SU-DHL-6 (cell line): ENCODE results near the gene ELOB.

Experiments
- H2AFZ ChIP-seq: fragments of 200-600 bp; sonication (generic); 2 replicates; pipeline ENCODE4 v1.6.1; 2014; ENCODE audit warnings: low read depth, mild to moderate bottlenecking, moderate library complexity, mixed read lengths, antibody characterized with exemption, low read length; ENCODE audit not compliant: severe bottlenecking
- H3F3A ChIP-seq: fragments of 200-600 bp; shearing (Covaris generic); 2 replicates; pipeline ENCODE4 v1.6.0; 2016; ENCODE audit warnings: antibody characterized with exemption, mild to moderate bottlenecking; ENCODE audit not compliant: insufficient read depth
- H3K27ac ChIP-seq: fragments of 200-600 bp; sonication (generic); 2 replicates; pipeline ENCODE4 v1.5.1; 2016; ENCODE audit warnings: low read depth, mild to moderate bottlenecking, low read length, moderate library complexity, mixed read lengths
- H3K27me3 ChIP-seq: fragments of 200-600 bp; sonication (generic), shearing (Covaris generic); 2 replicates; pipeline ENCODE4 v1.6.0; 2014; ENCODE audit warnings: mild to moderate bottlenecking, low read length
- H3K36me3 ChIP-seq: fragments of 200-600 bp; sonication (generic); 2 replicates; pipeline ENCODE4 v1.6.1; 2014; ENCODE audit warnings: mild to moderate bottlenecking, low read length, mixed read lengths
- H3K4me2 ChIP-seq: fragments of 300-600, 200-600 bp; shearing (Covaris generic), sonication (generic); 2 replicates; pipeline ENCODE4 v1.6.0; 2014; ENCODE audit warnings: low read length, low read depth, mild to moderate bottlenecking; ENCODE audit not compliant: poor library complexity, severe bottlenecking
- H3K4me3 ChIP-seq: fragments of 200-600 bp; sonication (generic); 2 replicates; pipeline ENCODE4 v1.5.1; 2014; ENCODE audit warnings: antibody characterized with exemption, low read length, mild to moderate bottlenecking, mixed read lengths; ENCODE audit not compliant: insufficient read depth, poor library complexity, severe bottlenecking
- H3K79me2 ChIP-seq: fragments of 200-600 bp; sonication (generic); 2 replicates; pipeline ENCODE4 v1.6.1; 2014; ENCODE audit warnings: mild to moderate bottlenecking, low read length, moderate library complexity; ENCODE audit not compliant: insufficient read depth
- H3K9ac ChIP-seq: fragments of 200-600 bp; sonication (generic); 2 replicates; pipeline ENCODE4 v1.7.0; 2014; ENCODE audit warnings: mild to moderate bottlenecking, low read length
- H3K9me2 ChIP-seq: fragments of 200-600 bp; sonication (generic); replicated peaks from 2 replicates; pipeline ENCODE4 v1.6.1; 2014; ENCODE audit warnings: low read length; ENCODE audit not compliant: insufficient read depth
- H3K9me3 ChIP-seq: fragments of 200-600 bp; sonication (generic); 2 replicates; pipeline ENCODE4 v1.6.1; 2014; ENCODE audit warnings: low read length, mixed read lengths; ENCODE audit not compliant: insufficient read depth
- H4K20me1 ChIP-seq: fragments of 200-600 bp; sonication (generic); 2 replicates; pipeline ENCODE4 v1.6.1; 2014; ENCODE audit warnings: low read depth, mild to moderate bottlenecking, antibody characterized with exemption, low read length, moderate library complexity, mixed read lengths
- CTCF ChIP-seq: fragments of 200-600 bp; sonication (generic); IDR thresholded peaks from one replicate; pipeline ENCODE4 v1.5.1; 2017; ENCODE audit warnings: antibody characterized with exemption, mild to moderate bottlenecking, low read length, moderate library complexity; ENCODE audit not compliant: insufficient read depth, poor library complexity, severe bottlenecking
- EZH2phosphoT487 ChIP-seq: fragments of 200-600 bp; sonication (generic), shearing (Covaris generic); conservative IDR thresholded peaks from 2 replicates; pipeline ENCODE4 v1.6.1; 2018; ENCODE audit warnings: mild to moderate bottlenecking, antibody characterized with exemption, low read length, moderate library complexity, mixed read lengths

The ELOB gene

GRCh38 chr16:2761886-2762583 lies 15.0 kb downstream of the ELOB start:
- no peak overlapping the region for H3K4me3 ChIP-seq
- H3K9me3 ChIP-seq, result no peaks in the 10 kb centered on the region
- no peak overlapping the region for H3K27ac ChIP-seq
- 0 out of 2 replicates have a peak, but pooled peaks cover 7% of the 10 kb centered on the region for H3F3A ChIP-seq
- no peak for TF ChIP-seq EZH2phosphoT487
- no peak for TF ChIP-seq CTCF
- peaks cover 90% of the 10 kb centered on the region for H3K79me2 ChIP-seq
- H2AFZ ChIP-seq, result no peak overlapping the region
- H3K27me3 ChIP-seq, result no peaks in the 10 kb centered on the region
- no peak overlapping the region for H3K4me2 ChIP-seq
- peaks cover 70% of the 10 kb centered on the region for H3K36me3 ChIP-seq
- peaks cover 21% of the 10 kb centered on the region for H4K20me1 ChIP-seq
- no peaks in the 10 kb centered on the region for H3K9me2 ChIP-seq
- no peak overlapping the region for H3K9ac ChIP-seq

GRCh38 chr16:2761472-2761871 lies 15.6 kb downstream of the ELOB start:
- Histone ChIP-seq H3K79me2 (peaks cover 95% of the 10 kb centered on the region), H3K27ac (no peak overlapping the region), H3K36me3 (peaks cover 74% of the 10 kb centered on the region), H3K9me3 (no peaks in the 10 kb centered on the region), H2AFZ (no peak overlapping the region), H3K9me2 (no peaks in the 10 kb centered on the region), H3K4me2 (no peak overlapping the region), H3K9ac (no peak overlapping the region), H3F3A (0 out of 2 replicates have a peak, but pooled peaks cover 7% of the 10 kb centered on the region), H3K4me3 (no peak overlapping the region), H4K20me1 (peaks cover 26% of the 10 kb centered on the region), H3K27me3 (no peaks in the 10 kb centered on the region)
- TF ChIP-seq EZH2phosphoT487 (no peak), CTCF (no peak)

GRCh38 chr16:2757344-2757743 lies 19.7 kb downstream of the ELOB start:
- Histone ChIP-seq H3K4me3 (no peak overlapping the region), H3K4me2 (no peak overlapping the region), H3K27ac (no peak overlapping the region), H3K9me3 (no peaks in the 10 kb centered on the region), H2AFZ (no peak overlapping the region), H4K20me1 (peaks cover 54% of the 10 kb centered on the region), H3K9me2 (no peaks in the 10 kb centered on the region), H3K27me3 (no peaks in the 10 kb centered on the region), H3K9ac (no peak overlapping the region), H3F3A (0 out of 2 replicates have a peak, but pooled peaks cover 7% of the 10 kb centered on the region), H3K36me3 (peaks cover 73% of the 10 kb centered on the region), H3K79me2 (peaks cover 97% of the 10 kb centered on the region)
- TF ChIP-seq CTCF, result no peak
- no peak for TF ChIP-seq EZH2phosphoT487
